Measurements from ENCODE around the gene MCTP1. TPM values are rescaled to one million over a fixed set of nuclear protein-coding genes. Genes with fewer than 3 reads are reported as not detected.

Gene MCTP1
- total RNA-seq, 1 donor from 2014 or later = 1.7 TPM

- peaks cover 3% of the 10 kb centered on the region for H3K9me3 Mint-ChIP-seq
- TF ChIP-seq CTCF (conservative IDR thresholded peaks at IDR 0.05) = no peak
- H3K27ac Mint-ChIP-seq (ENCODE audit: unreplicated experiment) = no peak overlapping the region
Observed at GRCh38 chr5:95044096-95044495, 240.8 kb downstream of the MCTP1 start.

DNA sequence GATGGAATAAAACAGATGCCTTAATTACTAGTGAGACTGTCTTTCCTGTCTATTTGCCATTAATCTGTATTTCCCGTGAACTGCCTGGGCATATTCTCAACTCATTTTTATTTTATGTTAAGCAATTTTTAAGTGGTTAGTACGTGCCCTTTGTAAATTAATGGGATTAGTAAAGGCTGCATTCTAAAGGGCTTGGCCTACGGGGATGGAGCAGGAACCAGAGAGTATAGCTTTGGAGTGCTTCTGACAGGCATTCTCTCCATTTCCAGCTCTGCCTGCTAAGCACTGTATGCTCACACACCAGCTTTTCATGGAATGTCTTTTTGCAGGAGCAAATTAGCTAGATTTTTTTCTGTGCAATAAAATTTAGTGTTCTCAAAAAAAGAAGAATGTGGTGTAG, 241.2 kb downstream of the MCTP1 start:
- Mint-ChIP-seq H3K9me3 (peaks cover 3% of the 10 kb centered on the region), H3K27ac (ENCODE audit: unreplicated experiment) (no peak overlapping the region), H3K36me3 (ENCODE audit: low read depth) (no peaks in the 10 kb centered on the region), H3K4me3 (no peak overlapping the region), H3K4me1 (no peaks in the 10 kb centered on the region), H3K27me3 (ENCODE audit: low read depth) (no peaks in the 10 kb centered on the region)
- no peak for DNase-seq (ENCODE audit: low read depth, low spot score)
- no peak for TF ChIP-seq CTCF (conservative IDR thresholded peaks at IDR 0.05)

More at GRCh38 chr5:95044096-95044495, 240.8 kb downstream of the MCTP1 start:
- H3K27me3 Mint-ChIP-seq (ENCODE audit: low read depth) = no peaks in the 10 kb centered on the region
- H3K4me3 Mint-ChIP-seq = no peak overlapping the region
- no peak for DNase-seq (ENCODE audit: low read depth, low spot score)
- no peaks in the 10 kb centered on the region for H3K36me3 Mint-ChIP-seq (ENCODE audit: low read depth)
- no peaks in the 10 kb centered on the region for H3K4me1 Mint-ChIP-seq

DNA sequence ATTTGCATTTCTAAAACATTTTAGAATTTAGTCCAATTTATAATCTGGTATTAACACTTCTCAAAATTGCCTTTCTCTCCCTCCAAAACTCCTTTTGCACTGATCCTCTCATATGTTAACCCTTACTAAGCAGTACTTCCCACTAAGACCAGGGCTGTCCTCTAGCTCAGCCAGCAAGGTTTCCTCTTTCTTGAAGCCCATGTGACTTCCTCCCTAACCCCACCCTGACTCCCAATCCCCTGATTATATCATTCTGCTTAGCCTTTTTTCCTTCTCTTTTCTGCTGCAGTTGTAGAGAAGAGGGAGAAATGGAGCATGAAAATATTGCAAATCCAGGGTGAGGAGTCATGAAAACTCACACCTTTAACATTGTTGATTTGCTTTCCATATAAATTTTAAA, 241.7 kb downstream of the MCTP1 start:
- no peak overlapping the region for H3K27ac Mint-ChIP-seq (ENCODE audit: unreplicated experiment)
- H3K9me3 Mint-ChIP-seq = peaks cover 3% of the 10 kb centered on the region
- H3K4me1 Mint-ChIP-seq = no peaks in the 10 kb centered on the region
- DNase-seq (ENCODE audit: low read depth, low spot score) = no peak
- no peak for TF ChIP-seq CTCF (conservative IDR thresholded peaks at IDR 0.05)
- no peaks in the 10 kb centered on the region for H3K27me3 Mint-ChIP-seq (ENCODE audit: low read depth)
- H3K4me3 Mint-ChIP-seq = no peak overlapping the region
- H3K36me3 Mint-ChIP-seq (ENCODE audit: low read depth) = no peaks in the 10 kb centered on the region

DNA sequence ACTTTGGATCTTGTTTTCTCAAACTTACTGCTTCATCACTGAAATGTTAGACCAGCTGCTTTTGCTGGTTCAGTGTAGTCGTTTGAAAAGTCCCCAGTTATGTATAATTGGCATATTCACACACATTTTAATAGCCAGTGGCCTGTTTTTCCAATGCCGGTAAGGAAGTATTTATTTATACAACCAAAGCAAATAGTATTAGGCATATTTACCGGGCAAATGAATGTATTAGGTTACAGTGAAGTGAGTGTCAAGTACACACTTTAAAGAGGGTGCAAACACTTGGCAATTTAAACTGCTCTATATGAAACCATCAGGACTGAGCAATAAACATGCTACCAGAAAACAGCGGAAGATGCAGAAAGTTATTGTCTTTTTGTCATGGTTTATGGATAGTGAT, 242.9 kb downstream of the MCTP1 start:
- TF ChIP-seq CTCF (conservative IDR thresholded peaks at IDR 0.05) = no peak
- Mint-ChIP-seq H3K4me3 (no peak overlapping the region), H3K27ac (ENCODE audit: unreplicated experiment) (no peak overlapping the region), H3K36me3 (ENCODE audit: low read depth) (no peaks in the 10 kb centered on the region), H3K9me3 (no peaks in the 10 kb centered on the region), H3K4me1 (no peaks in the 10 kb centered on the region), H3K27me3 (ENCODE audit: low read depth) (no peaks in the 10 kb centered on the region)
- no peak for DNase-seq (ENCODE audit: low read depth, low spot score)

DNA sequence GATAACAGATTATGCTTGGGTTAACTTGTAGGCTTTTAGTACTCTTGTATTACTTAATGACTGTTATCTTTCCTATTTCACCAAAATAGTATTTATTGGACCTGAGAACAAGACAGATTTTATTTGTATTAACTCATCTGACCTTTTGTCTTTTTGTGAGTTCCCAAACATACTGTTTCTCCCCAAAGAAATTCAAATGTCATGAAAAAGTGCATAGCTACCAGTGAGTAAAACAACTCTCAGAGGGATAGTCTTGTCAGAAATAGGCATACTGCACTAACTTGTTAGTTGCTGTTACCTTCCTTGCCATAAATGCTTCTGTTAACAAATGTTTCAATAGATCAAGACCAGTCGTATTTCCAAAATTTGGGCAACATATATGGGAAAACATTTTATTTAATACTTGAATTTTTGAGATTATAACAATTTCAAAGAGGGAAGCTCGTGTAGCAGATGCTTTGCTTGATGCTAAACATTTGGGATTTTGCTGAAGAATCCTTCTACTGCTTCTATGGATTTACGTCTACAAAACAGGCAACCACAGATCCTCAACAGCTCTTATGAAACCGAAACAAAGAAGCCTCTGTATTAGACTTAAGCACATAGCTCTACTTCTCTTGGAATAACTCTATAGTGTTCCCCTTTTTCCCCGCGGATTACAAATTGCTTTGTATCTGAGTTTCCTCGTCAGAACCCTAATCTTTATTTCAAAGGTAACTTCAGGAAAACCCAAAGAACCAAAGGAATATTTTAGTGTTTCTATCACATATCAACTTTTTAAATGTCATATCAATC, 248.8 kb downstream of the MCTP1 start:
- Mint-ChIP-seq H3K4me3 (no peak overlapping the region), H3K9me3 (peaks cover 20% of the 10 kb centered on the region), H3K36me3 (ENCODE audit: low read depth) (peaks cover 6% of the 10 kb centered on the region), H3K27me3 (ENCODE audit: low read depth) (no peaks in the 10 kb centered on the region), H3K27ac (ENCODE audit: unreplicated experiment) (no peak overlapping the region), H3K4me1 (peaks cover 8% of the 10 kb centered on the region)
- TF ChIP-seq CTCF (conservative IDR thresholded peaks at IDR 0.05) = no peak
- DNase-seq (ENCODE audit: low read depth, low spot score) = no peak

Measured in neural crest cell (in vitro differentiated cells).